GM12891 (cell line): ENCODE measurements around the gene ARL8A.

Source experiments
- DNase-seq: peaks from one replicate; pipeline ENCODE4 v3.0.0; 2011; ENCODE audit warnings: low spot score; ENCODE audit not compliant: insufficient read length
- FAIRE-seq: peaks from 2 replicates; lab custom pipeline; 2011; peaks lifted over from hg19 to GRCh38; lab: Jason Lieb, UNC
- PAX5 ChIP-seq: IDR thresholded peaks from 2 replicates; pipeline ENCODE4 v1.6.1; 2011; ENCODE audit warnings: low read length, moderate library complexity, mild to moderate bottlenecking; ENCODE audit not compliant: insufficient read depth, severe bottlenecking
- POLR2A ChIP-seq: IDR thresholded peaks from 2 replicates; pipeline ENCODE4 v1.6.1; 2011; ENCODE audit warnings: low read depth, low read length, control low read depth
- POLR2AphosphoS5 ChIP-seq: IDR thresholded peaks from 2 replicates; pipeline ENCODE4 v1.6.1; 2011; ENCODE audit warnings: low read depth, low read length, control low read depth
- POU2F2 ChIP-seq: IDR thresholded peaks from 2 replicates; pipeline ENCODE4 v1.6.1; 2011; ENCODE audit warnings: low read depth, mild to moderate bottlenecking, control low read depth, low read length, moderate library complexity
- SPI1 ChIP-seq: IDR thresholded peaks from 2 replicates; pipeline ENCODE4 v1.6.1; 2011; ENCODE audit warnings: low read depth, low read length, control low read depth
- TAF1 ChIP-seq: IDR thresholded peaks from 2 replicates; pipeline ENCODE4 v1.6.1; 2011; ENCODE audit warnings: low read depth, low read length, control low read depth

ARL8A gene

GRCh38 chr1:202129453-202130296 lies 14.9 kb downstream of the ARL8A start:
- TF ChIP-seq TAF1 (no peak), PAX5 (no peak), POU2F2 (no peak), POLR2A (no peak), SPI1 (no peak), POLR2AphosphoS5 (no peak)
- FAIRE-seq (no peak), DNase-seq (no peak)

GRCh38 chr1:202127836-202128622 lies 16.5 kb downstream of the ARL8A start:
- TF ChIP-seq POU2F2 = no peak
- no peak for TF ChIP-seq PAX5
- TF ChIP-seq TAF1 = no peak
- no peak for TF ChIP-seq POLR2A
- no peak for TF ChIP-seq SPI1
- TF ChIP-seq POLR2AphosphoS5 = no peak
- DNase-seq (no peak), FAIRE-seq (no peak)

- no peak for FAIRE-seq
- no peak for DNase-seq
- TF ChIP-seq POLR2AphosphoS5 (no peak), POU2F2 (no peak), POLR2A (no peak), SPI1 (no peak), PAX5 (no peak), TAF1 (no peak)
Measured at GRCh38 chr1:202127061-202127460, 17.5 kb downstream of the ARL8A start.

DNA sequence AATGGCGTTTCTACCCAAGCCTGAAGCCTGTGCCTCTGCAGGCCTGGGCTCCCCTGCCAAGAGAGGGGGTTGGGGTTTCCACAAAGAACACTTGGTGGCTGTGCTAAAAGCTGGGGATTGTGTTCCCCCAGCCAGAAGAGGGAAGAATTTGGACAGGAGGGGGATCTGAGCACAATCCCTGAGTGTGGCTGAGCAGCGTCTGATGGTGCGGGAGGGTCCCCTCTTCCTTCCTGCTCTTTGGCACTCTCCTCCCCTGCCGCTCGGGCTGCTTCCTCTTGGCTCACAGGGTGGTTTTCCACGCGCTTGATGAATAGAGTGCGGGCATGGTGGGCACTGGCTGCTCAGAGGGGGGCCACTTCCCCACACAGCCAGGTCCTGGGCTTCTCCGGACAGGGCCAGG lies 18.1 kb downstream of the ARL8A start:
- DNase-seq (no peak), FAIRE-seq (no peak)
- TF ChIP-seq PAX5 = no peak
- TF ChIP-seq TAF1 = no peak
- TF ChIP-seq SPI1 = no peak
- no peak for TF ChIP-seq POLR2AphosphoS5
- no peak for TF ChIP-seq POU2F2
- TF ChIP-seq POLR2A = no peak

GRCh38 chr1:202125611-202126010 lies 18.9 kb downstream of the ARL8A start:
- DNase-seq (no peak), FAIRE-seq (no peak)
- no peak for TF ChIP-seq PAX5
- no peak for TF ChIP-seq POLR2AphosphoS5
- no peak for TF ChIP-seq SPI1
- TF ChIP-seq TAF1 = no peak
- TF ChIP-seq POLR2A = no peak
- no peak for TF ChIP-seq POU2F2

GRCh38 chr1:202124142-202124541 lies 20.4 kb downstream of the ARL8A start:
- DNase-seq = no peak
- no peak for FAIRE-seq
- no peak for TF ChIP-seq TAF1
- TF ChIP-seq POU2F2 = no peak

DNA sequence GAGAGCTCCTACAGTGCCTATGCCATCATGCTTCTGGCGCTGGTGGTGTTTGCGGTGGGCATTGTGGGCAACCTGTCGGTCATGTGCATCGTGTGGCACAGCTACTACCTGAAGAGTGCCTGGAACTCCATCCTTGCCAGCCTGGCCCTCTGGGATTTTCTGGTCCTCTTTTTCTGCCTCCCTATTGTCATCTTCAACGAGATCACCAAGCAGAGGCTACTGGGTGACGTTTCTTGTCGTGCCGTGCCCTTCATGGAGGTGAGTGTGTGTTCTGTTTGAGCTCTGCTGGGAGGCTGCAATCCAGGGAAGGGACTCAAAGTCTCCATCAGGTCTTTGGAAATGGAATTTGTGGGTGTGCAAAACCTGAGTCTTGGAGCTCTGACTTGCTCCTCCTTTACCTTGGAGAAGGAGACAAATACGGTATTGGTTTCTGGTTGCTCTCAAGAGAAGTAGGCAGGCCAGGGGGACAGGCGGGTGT lies 21.2 kb downstream of the ARL8A start:
- no peak for FAIRE-seq
- TF ChIP-seq TAF1 (no peak), PAX5 (no peak), POLR2AphosphoS5 (no peak), POLR2A (no peak), POU2F2 (no peak), SPI1 (no peak)

GRCh38 chr1:202122639-202123335 lies 21.8 kb downstream of the ARL8A start, which contains the start of gene GPR37L1:
TSS of gene GPR37L1 (plus strand) at chr1:202122917. CDS start at chr1:202122964, 47 bp downstream.
- DNase-seq (no peak), FAIRE-seq (no peak)
- TF ChIP-seq TAF1 (no peak), SPI1 (no peak), PAX5 (no peak), POLR2AphosphoS5 (no peak), POLR2A (no peak), POU2F2 (no peak)

More for the DNA sequence above, 21.2 kb downstream of the ARL8A start:
- DNase-seq = no peak
